ENCODE measurements around the gene OR1L6.

OR1L6 gene, protein sequence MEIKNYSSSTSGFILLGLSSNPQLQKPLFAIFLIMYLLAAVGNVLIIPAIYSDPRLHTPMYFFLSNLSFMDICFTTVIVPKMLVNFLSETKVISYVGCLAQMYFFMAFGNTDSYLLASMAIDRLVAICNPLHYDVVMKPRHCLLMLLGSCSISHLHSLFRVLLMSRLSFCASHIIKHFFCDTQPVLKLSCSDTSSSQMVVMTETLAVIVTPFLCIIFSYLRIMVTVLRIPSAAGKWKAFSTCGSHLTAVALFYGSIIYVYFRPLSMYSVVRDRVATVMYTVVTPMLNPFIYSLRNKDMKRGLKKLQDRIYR

DNA sequence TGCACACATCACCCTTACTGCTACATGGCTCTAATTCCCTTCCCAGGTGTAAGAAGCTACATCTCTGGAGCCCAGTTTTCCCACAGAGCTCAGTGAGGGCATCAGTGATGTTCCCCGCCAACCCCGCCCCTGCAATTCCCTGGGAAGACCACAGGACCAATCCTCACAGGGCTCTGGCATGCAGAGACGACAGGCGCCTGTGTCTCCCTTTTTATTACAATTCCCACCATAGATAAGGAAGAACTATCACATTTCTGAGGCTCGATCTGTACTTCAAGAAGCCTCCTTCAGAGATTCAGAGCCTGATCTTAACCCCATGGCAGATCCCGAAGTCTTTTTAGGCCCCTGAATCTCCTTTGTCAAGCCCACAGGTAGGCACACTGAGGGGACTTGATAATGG is at the start of gene OR1L6:
OR1L6 (plus strand) TSS at position 301 of the 400 bp plus-strand sequence. CDS start 7,545 bp downstream, outside the sequence.
- no peak within 1 kb of the TSS for H3K4me3 ChIP-seq (ENCODE audit: low read depth in 1 of 2, low read length in 2 of 2)
- no peaks in the 10 kb centered on the region for H3K9me3 ChIP-seq (ENCODE audit: low read length)
- no peak within 1 kb of the TSS for H3K9ac ChIP-seq (ENCODE audit: low read length)
- H3K36me3 ChIP-seq (ENCODE audit: insufficient read depth, low read length), result no peaks in the 10 kb centered on the region
- no peaks in the 10 kb centered on the region for H3K4me1 ChIP-seq (ENCODE audit: insufficient read depth, low read length)
- H3K27me3 ChIP-seq (ENCODE audit: control insufficient read depth in 1 of 2, insufficient read depth in 2 of 2, low read length in 2 of 2), result no peaks in the 10 kb centered on the region
- H3K27ac ChIP-seq (ENCODE audit: low read depth, low read length), result no peak within 1 kb of the TSS

DNA sequence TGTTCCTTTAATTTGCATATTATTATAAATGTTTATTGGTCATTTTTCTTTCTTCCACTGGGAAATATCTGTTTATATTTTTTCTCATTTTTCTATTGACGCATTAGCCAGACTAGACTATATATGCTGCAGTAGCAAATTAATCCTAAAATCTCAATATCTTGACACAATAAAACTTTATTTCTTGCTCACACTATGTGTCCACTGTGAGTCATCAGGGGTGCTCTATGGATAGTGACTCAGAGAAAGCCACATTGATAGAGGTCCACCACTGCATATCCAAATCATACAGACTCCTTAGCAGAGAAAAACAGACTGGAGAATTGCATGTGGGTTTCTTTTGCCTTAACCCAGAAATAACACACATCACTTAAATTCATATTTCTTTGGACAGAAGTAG is 46.4 kb upstream of the OR1L6 start:
- Histone ChIP-seq H3K27ac (ENCODE audit: low read depth, low read length) (no peak overlapping the region), H3K9me3 (ENCODE audit: low read length) (peaks cover 13% of the 10 kb centered on the region), H3K9ac (ENCODE audit: low read length) (no peak overlapping the region), H3K4me1 (ENCODE audit: insufficient read depth, low read length) (no peaks in the 10 kb centered on the region), H3K4me3 (ENCODE audit: low read depth in 1 of 2, low read length in 2 of 2) (no peak overlapping the region), H3K36me3 (ENCODE audit: insufficient read depth, low read length) (no peaks in the 10 kb centered on the region), H3K27me3 (ENCODE audit: control insufficient read depth in 1 of 2, insufficient read depth in 2 of 2, low read length in 2 of 2) (no peaks in the 10 kb centered on the region)

DNA sequence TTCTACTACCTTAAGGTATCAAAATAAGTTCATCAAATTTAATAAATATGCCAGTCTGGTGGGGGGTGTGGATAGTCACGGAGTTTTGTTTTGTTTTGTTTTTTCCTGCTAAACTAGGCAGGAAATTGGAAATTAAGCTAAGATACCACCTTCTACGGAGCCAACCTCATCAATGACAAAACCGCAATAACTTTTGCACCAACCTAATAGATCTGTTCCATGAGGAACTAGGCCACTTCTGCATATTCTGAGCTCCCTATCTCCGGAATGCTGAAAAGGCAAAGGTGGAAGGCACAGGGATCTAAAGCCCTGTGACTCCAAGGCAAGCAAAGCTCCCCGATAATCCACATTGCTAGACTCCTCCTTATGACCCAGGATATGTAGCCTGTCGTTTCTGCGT is 24.1 kb upstream of the OR1L6 start:
- no peak overlapping the region for H3K27ac ChIP-seq (ENCODE audit: low read depth, low read length)
- no peaks in the 10 kb centered on the region for H3K9me3 ChIP-seq (ENCODE audit: low read length)
- H3K4me3 ChIP-seq (ENCODE audit: low read depth in 1 of 2, low read length in 2 of 2), result no peak overlapping the region
- no peaks in the 10 kb centered on the region for H3K27me3 ChIP-seq (ENCODE audit: control insufficient read depth in 1 of 2, insufficient read depth in 2 of 2, low read length in 2 of 2)
- no peaks in the 10 kb centered on the region for H3K36me3 ChIP-seq (ENCODE audit: insufficient read depth, low read length)
- H3K4me1 ChIP-seq (ENCODE audit: insufficient read depth, low read length), result no peaks in the 10 kb centered on the region
- H3K9ac ChIP-seq (ENCODE audit: low read length), result no peak overlapping the region

DNA sequence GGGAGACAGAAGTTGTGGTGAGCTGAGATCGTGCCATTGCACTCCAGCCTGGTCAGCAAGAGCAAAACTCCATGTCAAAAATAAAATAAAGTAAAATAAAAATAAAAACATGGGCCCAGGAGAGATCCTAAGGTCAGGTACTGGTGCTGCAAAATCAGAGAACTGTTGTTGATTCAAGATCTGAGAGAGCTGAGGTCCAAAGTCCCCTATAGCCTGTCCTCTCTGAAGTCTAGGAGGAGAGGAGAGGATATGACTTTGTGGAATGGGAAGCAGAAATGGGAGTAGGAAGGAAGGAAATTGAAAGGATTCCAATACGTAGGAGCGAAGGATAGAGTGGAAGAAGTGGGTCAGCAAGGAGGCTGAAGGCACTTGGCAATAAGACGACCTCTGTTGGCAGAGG is 22.9 kb upstream of the OR1L6 start:
- no peaks in the 10 kb centered on the region for H3K27me3 ChIP-seq (ENCODE audit: control insufficient read depth in 1 of 2, insufficient read depth in 2 of 2, low read length in 2 of 2)
- no peaks in the 10 kb centered on the region for H3K4me1 ChIP-seq (ENCODE audit: insufficient read depth, low read length)
- no peak overlapping the region for H3K9ac ChIP-seq (ENCODE audit: low read length)
- H3K27ac ChIP-seq (ENCODE audit: low read depth, low read length), result no peak overlapping the region
- no peak overlapping the region for H3K4me3 ChIP-seq (ENCODE audit: low read depth in 1 of 2, low read length in 2 of 2)
- no peaks in the 10 kb centered on the region for H3K9me3 ChIP-seq (ENCODE audit: low read length)
- H3K36me3 ChIP-seq (ENCODE audit: insufficient read depth, low read length), result no peaks in the 10 kb centered on the region

DNA sequence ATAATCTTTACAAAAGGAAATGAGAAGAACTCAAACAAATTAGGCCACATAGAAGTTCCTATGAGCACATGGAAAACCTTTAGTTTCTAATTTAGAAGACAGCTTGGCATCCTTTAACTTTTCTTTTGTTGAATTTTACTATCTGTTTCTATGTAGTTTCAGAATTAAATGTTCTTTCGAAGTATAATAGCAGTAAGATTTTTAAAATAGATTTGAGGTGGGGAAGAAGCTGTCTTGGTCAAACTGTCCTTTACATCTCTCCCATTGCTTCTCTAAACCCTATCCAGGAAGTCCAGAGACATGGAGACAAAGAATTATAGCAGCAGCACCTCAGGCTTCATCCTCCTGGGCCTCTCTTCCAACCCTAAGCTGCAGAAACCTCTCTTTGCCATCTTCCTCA is 18.4 kb upstream of the OR1L6 start, which contains the start of gene OR1L4:
OR1L4 (plus strand) TSS at position 301 of the 400 bp plus-strand sequence; CDS start at position 301, 0 bp downstream.
- no peaks in the 10 kb centered on the region for H3K36me3 ChIP-seq (ENCODE audit: insufficient read depth, low read length)
- no peaks in the 10 kb centered on the region for H3K27me3 ChIP-seq (ENCODE audit: control insufficient read depth in 1 of 2, insufficient read depth in 2 of 2, low read length in 2 of 2)
- H3K4me1 ChIP-seq (ENCODE audit: insufficient read depth, low read length), result no peaks in the 10 kb centered on the region
- H3K9me3 ChIP-seq (ENCODE audit: low read length), result peaks cover 17% of the 10 kb centered on the region
- no peak within 1 kb of the TSS for H3K27ac ChIP-seq (ENCODE audit: low read depth, low read length)
- H3K4me3 ChIP-seq (ENCODE audit: low read depth in 1 of 2, low read length in 2 of 2), result no peak within 1 kb of the TSS
- H3K9ac ChIP-seq (ENCODE audit: low read length), result no peak within 1 kb of the TSS

DNA sequence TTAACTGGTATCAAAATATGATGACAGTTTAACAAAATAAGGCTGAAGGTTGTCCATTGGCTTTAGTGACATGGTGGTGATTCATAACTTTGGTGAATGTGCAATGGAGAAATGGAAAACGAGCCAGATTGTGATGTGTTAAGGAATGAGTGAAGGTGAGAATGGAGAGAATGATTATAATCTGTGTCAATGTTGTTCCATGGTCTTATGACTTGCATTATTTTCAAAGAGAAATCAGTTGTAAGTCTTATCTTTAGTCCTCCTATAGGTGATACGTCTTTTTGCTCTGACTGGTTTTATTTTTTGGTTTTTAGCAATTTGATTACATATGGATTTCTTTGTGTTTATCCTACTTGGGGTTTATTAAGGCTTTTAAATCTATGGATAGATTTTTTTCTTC is 12.7 kb downstream of the OR1L6 start:
- Histone ChIP-seq H3K4me3 (ENCODE audit: low read depth in 1 of 2, low read length in 2 of 2) (no peak overlapping the region), H3K36me3 (ENCODE audit: insufficient read depth, low read length) (no peaks in the 10 kb centered on the region), H3K27me3 (ENCODE audit: control insufficient read depth in 1 of 2, insufficient read depth in 2 of 2, low read length in 2 of 2) (no peaks in the 10 kb centered on the region), H3K9me3 (ENCODE audit: low read length) (peaks cover 3% of the 10 kb centered on the region), H3K9ac (ENCODE audit: low read length) (no peak overlapping the region), H3K27ac (ENCODE audit: low read depth, low read length) (no peak overlapping the region), H3K4me1 (ENCODE audit: insufficient read depth, low read length) (no peaks in the 10 kb centered on the region)

DNA sequence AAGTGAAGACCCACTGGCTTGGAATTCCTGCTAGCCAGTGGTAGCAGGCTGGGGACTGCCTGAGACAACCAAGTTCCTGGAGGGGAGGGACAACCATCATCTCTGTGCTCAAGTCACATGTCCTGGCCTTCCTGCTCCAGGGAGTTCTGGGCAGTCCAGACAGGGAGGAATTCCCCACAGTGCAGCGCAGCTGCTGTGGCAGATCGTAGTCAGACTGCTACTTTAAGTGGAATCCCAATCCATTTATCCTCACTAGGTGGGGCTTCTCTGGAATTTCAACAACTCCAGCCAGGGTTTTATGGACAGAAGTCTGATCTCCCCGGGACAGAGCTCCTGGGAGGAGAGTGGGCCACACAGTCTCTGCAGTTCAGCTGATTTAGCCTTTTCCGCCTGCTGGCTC is 25.7 kb downstream of the OR1L6 start:
- H3K9me3 ChIP-seq (ENCODE audit: low read length), result no peaks in the 10 kb centered on the region
- no peak overlapping the region for H3K4me3 ChIP-seq (ENCODE audit: low read depth in 1 of 2, low read length in 2 of 2)
- no peaks in the 10 kb centered on the region for H3K27me3 ChIP-seq (ENCODE audit: control insufficient read depth in 1 of 2, insufficient read depth in 2 of 2, low read length in 2 of 2)
- no peak overlapping the region for H3K9ac ChIP-seq (ENCODE audit: low read length)
- no peak overlapping the region for H3K27ac ChIP-seq (ENCODE audit: low read depth, low read length)
- H3K4me1 ChIP-seq (ENCODE audit: insufficient read depth, low read length), result no peaks in the 10 kb centered on the region
- no peaks in the 10 kb centered on the region for H3K36me3 ChIP-seq (ENCODE audit: insufficient read depth, low read length)

DNA sequence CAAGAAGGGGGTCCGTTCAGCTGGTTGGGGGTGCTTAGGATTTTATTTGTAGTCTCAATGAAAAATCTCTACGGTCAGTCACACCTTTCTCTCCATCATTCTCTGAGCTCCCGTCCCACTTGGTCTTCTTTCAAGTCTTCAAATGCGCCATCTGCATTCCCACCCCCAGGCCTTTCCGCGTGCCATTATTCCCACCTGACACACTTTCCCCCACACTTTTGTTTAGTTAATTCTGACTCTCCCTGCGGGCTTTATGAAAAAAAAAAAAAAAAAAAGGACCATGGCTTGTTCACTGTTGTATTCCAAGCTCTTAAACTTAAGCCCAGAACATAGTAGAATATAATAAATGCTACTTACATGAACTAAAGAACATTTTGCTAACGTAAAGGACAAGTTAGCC is 34.9 kb downstream of the OR1L6 start:
- Histone ChIP-seq H3K9me3 (ENCODE audit: low read length) (no peaks in the 10 kb centered on the region), H3K9ac (ENCODE audit: low read length) (no peak overlapping the region), H3K27ac (ENCODE audit: low read depth, low read length) (no peak overlapping the region), H3K27me3 (ENCODE audit: control insufficient read depth in 1 of 2, insufficient read depth in 2 of 2, low read length in 2 of 2) (no peaks in the 10 kb centered on the region), H3K36me3 (ENCODE audit: insufficient read depth, low read length) (no peaks in the 10 kb centered on the region), H3K4me3 (ENCODE audit: low read depth in 1 of 2, low read length in 2 of 2) (no peak overlapping the region), H3K4me1 (ENCODE audit: insufficient read depth, low read length) (no peaks in the 10 kb centered on the region)

DNA sequence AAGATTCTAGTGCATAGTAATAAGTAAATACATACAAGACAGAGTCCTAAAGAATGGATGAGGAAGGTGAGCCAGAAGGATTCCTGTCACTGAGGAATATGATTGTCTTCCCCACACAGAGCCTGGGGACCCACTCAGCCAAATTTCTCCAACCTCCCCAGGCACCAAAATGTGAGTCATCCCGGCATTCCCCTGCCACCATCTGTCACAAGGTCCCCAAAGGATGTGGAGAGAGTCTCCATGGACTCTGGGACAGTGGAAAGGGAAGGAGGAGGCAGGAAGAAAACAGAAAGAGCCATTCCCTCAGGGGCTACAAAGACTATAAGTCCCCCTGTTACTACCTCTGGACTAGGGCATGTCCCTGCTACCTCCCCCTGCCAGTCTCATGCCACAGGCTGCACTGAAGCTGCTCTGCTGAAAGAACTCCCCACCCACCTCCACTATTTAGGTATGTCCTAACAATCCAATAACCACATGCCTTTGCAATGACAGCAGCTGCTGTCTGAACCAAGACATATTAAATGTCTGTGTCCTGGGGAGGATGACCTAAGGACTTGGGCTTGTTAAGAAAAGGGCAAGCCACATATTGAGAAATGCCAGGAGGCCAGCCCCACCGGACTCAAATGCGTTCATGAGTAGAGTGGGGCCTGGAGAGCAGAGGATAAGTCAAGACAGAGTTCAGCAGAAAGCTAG is 36.0 kb downstream of the OR1L6 start:
- Histone ChIP-seq H3K36me3 (ENCODE audit: insufficient read depth, low read length) (no peaks in the 10 kb centered on the region), H3K9me3 (ENCODE audit: low read length) (no peaks in the 10 kb centered on the region), H3K27ac (ENCODE audit: low read depth, low read length) (no peak overlapping the region), H3K9ac (ENCODE audit: low read length) (no peak overlapping the region), H3K27me3 (ENCODE audit: control insufficient read depth in 1 of 2, insufficient read depth in 2 of 2, low read length in 2 of 2) (no peaks in the 10 kb centered on the region), H3K4me1 (ENCODE audit: insufficient read depth, low read length) (no peaks in the 10 kb centered on the region), H3K4me3 (ENCODE audit: low read depth in 1 of 2, low read length in 2 of 2) (no peak overlapping the region)

DNA sequence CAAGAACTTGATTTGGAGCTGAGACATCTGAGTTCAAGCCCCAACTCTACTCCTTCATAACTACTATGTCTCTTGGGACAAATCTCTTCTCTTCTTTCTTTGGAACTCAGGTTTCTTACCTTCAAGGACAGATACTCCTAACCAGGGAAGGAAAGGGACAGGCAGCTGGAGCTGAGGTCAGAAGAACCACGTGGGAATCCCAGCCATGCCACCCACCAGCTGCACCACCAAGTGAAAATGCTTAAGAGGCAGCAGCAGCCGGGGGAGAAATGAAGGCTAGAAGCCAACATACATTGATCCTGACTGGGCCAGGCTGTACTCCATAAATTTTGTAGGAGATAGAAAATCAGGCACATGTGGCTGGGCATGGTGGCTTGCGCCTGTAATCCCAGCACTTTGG is 37.1 kb downstream of the OR1L6 start:
- H3K27me3 ChIP-seq (ENCODE audit: control insufficient read depth in 1 of 2, insufficient read depth in 2 of 2, low read length in 2 of 2), result no peaks in the 10 kb centered on the region
- H3K27ac ChIP-seq (ENCODE audit: low read depth, low read length), result no peak overlapping the region
- H3K36me3 ChIP-seq (ENCODE audit: insufficient read depth, low read length), result no peaks in the 10 kb centered on the region
- H3K4me1 ChIP-seq (ENCODE audit: insufficient read depth, low read length), result no peaks in the 10 kb centered on the region
- no peaks in the 10 kb centered on the region for H3K9me3 ChIP-seq (ENCODE audit: low read length)
- no peak overlapping the region for H3K4me3 ChIP-seq (ENCODE audit: low read depth in 1 of 2, low read length in 2 of 2)
- no peak overlapping the region for H3K9ac ChIP-seq (ENCODE audit: low read length)

DNA sequence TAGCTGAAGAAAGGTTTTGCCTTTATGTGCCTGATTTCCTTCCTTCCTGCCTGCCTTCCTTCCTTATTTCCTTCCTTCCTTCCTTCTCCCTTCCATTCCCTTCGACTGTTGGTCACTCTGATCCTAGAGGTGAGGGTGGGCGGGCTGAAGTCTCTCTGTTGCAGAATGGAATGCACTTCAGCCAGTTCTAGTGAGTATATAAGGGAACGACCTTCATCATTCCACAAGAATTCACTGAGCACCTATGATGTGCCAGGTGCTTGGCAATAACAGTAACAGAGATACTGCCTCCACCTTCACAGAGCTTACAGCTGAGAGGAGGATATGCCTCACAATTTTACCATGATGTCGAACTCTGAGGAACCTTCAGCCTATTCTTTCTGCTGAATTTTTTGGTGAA is 37.9 kb downstream of the OR1L6 start:
- Histone ChIP-seq H3K9ac (ENCODE audit: low read length) (no peak overlapping the region), H3K9me3 (ENCODE audit: low read length) (no peaks in the 10 kb centered on the region), H3K27me3 (ENCODE audit: control insufficient read depth in 1 of 2, insufficient read depth in 2 of 2, low read length in 2 of 2) (no peaks in the 10 kb centered on the region), H3K27ac (ENCODE audit: low read depth, low read length) (no peak overlapping the region), H3K4me1 (ENCODE audit: insufficient read depth, low read length) (no peaks in the 10 kb centered on the region), H3K36me3 (ENCODE audit: insufficient read depth, low read length) (no peaks in the 10 kb centered on the region), H3K4me3 (ENCODE audit: low read depth in 1 of 2, low read length in 2 of 2) (no peak overlapping the region)

DNA sequence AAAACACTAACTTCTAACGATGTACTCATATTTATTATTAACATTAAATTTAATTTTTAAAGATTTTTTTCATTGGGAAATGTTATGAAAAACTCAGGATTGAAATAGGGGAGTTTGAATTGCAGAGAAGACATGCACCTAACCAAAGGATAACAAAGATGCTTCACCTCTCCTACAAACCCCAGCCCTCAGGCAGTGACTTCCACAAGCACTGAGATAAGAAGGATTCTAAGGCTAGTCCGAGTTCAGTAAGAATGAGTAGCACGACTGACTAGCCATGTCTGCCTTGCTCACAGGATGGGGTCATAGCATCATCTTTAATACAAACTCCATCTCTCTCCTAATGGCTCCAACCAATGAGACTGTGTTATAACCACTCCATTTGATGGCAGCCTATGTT is 39.6 kb downstream of the OR1L6 start:
- H3K36me3 ChIP-seq (ENCODE audit: insufficient read depth, low read length), result no peaks in the 10 kb centered on the region
- H3K9ac ChIP-seq (ENCODE audit: low read length), result no peak overlapping the region
- H3K27me3 ChIP-seq (ENCODE audit: control insufficient read depth in 1 of 2, insufficient read depth in 2 of 2, low read length in 2 of 2), result no peaks in the 10 kb centered on the region
- no peaks in the 10 kb centered on the region for H3K9me3 ChIP-seq (ENCODE audit: low read length)
- H3K4me3 ChIP-seq (ENCODE audit: low read depth in 1 of 2, low read length in 2 of 2), result no peak overlapping the region
- H3K4me1 ChIP-seq (ENCODE audit: insufficient read depth, low read length), result no peaks in the 10 kb centered on the region
- H3K27ac ChIP-seq (ENCODE audit: low read depth, low read length), result no peak overlapping the region

Measured in muscle layer of colon (tissue), 2 donors.